Ishikawa (cell line): ENCODE measurements around the gene COL18A1.

Source experiments
- CEBPB ChIP-seq: IDR thresholded peaks from 2 replicates; pipeline ENCODE4 v1.6.1; 2012
- CREB1 ChIP-seq: IDR thresholded peaks from 2 replicates; pipeline ENCODE4 v1.6.1; 2012; ENCODE audit warnings: low read depth
- EGR1 ChIP-seq: IDR thresholded peaks from 2 replicates; pipeline ENCODE4 v1.6.1; 2012
- EP300 ChIP-seq: IDR thresholded peaks from 2 replicates; pipeline ENCODE4 v1.6.1; 2012; ENCODE audit warnings: borderline replicate concordance
- FOXM1 ChIP-seq: IDR thresholded peaks from 2 replicates; pipeline ENCODE4 v1.6.1; 2012; ENCODE audit warnings: low read depth, borderline replicate concordance
- MAX ChIP-seq: IDR thresholded peaks from 2 replicates; pipeline ENCODE4 v1.6.1; 2012
- NFIC ChIP-seq: IDR thresholded peaks from 2 replicates; pipeline ENCODE4 v1.6.1; 2012
- RAD21 ChIP-seq: IDR thresholded peaks from 2 replicates; pipeline ENCODE4 v1.6.1; 2012; ENCODE audit warnings: low read depth
- TAF1 ChIP-seq: IDR thresholded peaks from 2 replicates; pipeline ENCODE4 v1.6.1; 2012; ENCODE audit warnings: low read depth, mild to moderate bottlenecking
- TCF12 ChIP-seq: IDR thresholded peaks from 2 replicates; pipeline ENCODE4 v1.6.1; 2012; ENCODE audit warnings: low read depth
- TEAD4 ChIP-seq: IDR thresholded peaks from 2 replicates; pipeline ENCODE4 v1.6.1; 2012
- YY1 ChIP-seq: IDR thresholded peaks from 2 replicates; pipeline ENCODE4 v1.6.1; 2012; ENCODE audit warnings: low read depth
- ZBTB7A ChIP-seq: IDR thresholded peaks from 2 replicates; pipeline ENCODE4 v1.6.1; 2012; ENCODE audit warnings: low read depth
- TF ChIP-seq, protein P1 (sequence below): IDR thresholded peaks from 2 replicates; pipeline ENCODE4 v1.6.1; 2012; ENCODE audit warnings: low read depth, mild to moderate bottlenecking
- TF ChIP-seq, protein P2 (sequence below): IDR thresholded peaks from 2 replicates; pipeline ENCODE4 v1.6.1; 2012

COL18A1 gene

DNA sequence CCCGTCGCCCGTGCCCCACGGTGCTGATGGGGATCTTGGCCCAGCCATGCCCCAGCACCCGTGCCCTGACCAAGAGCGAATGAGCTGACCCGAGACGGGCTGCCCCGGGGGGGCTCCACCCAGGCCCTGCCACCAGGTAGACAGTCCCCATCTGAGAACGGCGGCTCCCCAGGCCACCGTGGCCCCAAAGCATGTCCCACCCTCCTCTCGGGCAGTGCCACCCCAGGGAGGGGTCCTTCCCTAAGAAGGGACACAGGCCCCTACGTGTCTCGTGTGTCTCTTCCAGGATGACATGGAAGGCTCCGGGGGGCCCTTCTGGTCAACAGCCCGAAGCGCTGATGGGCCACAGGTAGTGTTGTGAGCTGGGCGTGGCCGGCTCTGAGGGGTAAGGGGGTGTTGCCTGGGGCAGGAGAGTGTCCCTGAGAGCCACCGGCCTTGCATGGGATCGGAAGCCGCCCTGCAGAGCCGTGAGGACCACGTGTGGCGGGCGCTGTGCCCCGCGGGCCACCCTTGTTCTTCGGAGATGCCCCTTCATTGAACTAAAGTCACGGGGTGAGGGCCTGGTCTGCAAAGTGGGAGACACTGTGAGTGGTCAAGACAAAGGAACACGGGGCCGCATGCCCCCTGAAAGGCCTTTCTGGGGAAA lies 82.3 kb downstream of the COL18A1 start:
- TF ChIP-seq FOXM1 (no peak), TEAD4 (no peak), RAD21 (no peak), EP300 (no peak), TCF12 (no peak), TAF1 (no peak), EGR1 (no peak), CREB1 (no peak), MAX (no peak), ZBTB7A (no peak), NFIC (no peak), CEBPB (no peak), YY1 (no peak)
- TF ChIP-seq, protein P1, sequence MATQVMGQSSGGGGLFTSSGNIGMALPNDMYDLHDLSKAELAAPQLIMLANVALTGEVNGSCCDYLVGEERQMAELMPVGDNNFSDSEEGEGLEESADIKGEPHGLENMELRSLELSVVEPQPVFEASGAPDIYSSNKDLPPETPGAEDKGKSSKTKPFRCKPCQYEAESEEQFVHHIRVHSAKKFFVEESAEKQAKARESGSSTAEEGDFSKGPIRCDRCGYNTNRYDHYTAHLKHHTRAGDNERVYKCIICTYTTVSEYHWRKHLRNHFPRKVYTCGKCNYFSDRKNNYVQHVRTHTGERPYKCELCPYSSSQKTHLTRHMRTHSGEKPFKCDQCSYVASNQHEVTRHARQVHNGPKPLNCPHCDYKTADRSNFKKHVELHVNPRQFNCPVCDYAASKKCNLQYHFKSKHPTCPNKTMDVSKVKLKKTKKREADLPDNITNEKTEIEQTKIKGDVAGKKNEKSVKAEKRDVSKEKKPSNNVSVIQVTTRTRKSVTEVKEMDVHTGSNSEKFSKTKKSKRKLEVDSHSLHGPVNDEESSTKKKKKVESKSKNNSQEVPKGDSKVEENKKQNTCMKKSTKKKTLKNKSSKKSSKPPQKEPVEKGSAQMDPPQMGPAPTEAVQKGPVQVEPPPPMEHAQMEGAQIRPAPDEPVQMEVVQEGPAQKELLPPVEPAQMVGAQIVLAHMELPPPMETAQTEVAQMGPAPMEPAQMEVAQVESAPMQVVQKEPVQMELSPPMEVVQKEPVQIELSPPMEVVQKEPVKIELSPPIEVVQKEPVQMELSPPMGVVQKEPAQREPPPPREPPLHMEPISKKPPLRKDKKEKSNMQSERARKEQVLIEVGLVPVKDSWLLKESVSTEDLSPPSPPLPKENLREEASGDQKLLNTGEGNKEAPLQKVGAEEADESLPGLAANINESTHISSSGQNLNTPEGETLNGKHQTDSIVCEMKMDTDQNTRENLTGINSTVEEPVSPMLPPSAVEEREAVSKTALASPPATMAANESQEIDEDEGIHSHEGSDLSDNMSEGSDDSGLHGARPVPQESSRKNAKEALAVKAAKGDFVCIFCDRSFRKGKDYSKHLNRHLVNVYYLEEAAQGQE = no peak
- TF ChIP-seq, protein P2, sequence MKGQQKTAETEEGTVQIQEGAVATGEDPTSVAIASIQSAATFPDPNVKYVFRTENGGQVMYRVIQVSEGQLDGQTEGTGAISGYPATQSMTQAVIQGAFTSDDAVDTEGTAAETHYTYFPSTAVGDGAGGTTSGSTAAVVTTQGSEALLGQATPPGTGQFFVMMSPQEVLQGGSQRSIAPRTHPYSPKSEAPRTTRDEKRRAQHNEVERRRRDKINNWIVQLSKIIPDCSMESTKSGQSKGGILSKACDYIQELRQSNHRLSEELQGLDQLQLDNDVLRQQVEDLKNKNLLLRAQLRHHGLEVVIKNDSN = no peak

- TF ChIP-seq ZBTB7A (no peak), RAD21 (no peak), FOXM1 (no peak), NFIC (no peak), CREB1 (no peak), YY1 (no peak), EP300 (no peak)
These were observed 83.1 kb downstream of the COL18A1 start for GRCh38 chr21:45487891-45488600.

GRCh38 chr21:45488931-45489721 lies 84.2 kb downstream of the COL18A1 start:
- TF ChIP-seq TEAD4 = no peak
- no peak for TF ChIP-seq RAD21
- TF ChIP-seq, protein P2 = no peak
- TF ChIP-seq, protein P1 = no peak
- no peak for TF ChIP-seq YY1
- no peak for TF ChIP-seq MAX
- TF ChIP-seq EP300 = no peak
- TF ChIP-seq NFIC = no peak

GRCh38 chr21:45489722-45489982 lies 84.7 kb downstream of the COL18A1 start:
- TF ChIP-seq RAD21 (no peak), FOXM1 (no peak), TCF12 (no peak), EGR1 (no peak), EP300 (no peak), YY1 (no peak), MAX (no peak), CREB1 (no peak), CEBPB (no peak)
- TF ChIP-seq, protein P2 = no peak

GRCh38 chr21:45490049-45490731 lies 85.2 kb downstream of the COL18A1 start:
- no peak for TF ChIP-seq YY1
- no peak for TF ChIP-seq TEAD4
- no peak for TF ChIP-seq CEBPB
- no peak for TF ChIP-seq FOXM1
- no peak for TF ChIP-seq TAF1
- no peak for TF ChIP-seq ZBTB7A
- TF ChIP-seq, protein P1 = no peak
- TF ChIP-seq CREB1 = no peak
- no peak for TF ChIP-seq MAX
- no peak for TF ChIP-seq EP300
- no peak for TF ChIP-seq TCF12
- no peak for TF ChIP-seq NFIC
- no peak for TF ChIP-seq RAD21
- TF ChIP-seq, protein P2 = no peak
- TF ChIP-seq EGR1 = no peak
